HFFc6 (cell line): ENCODE results near the gene IL7R. TPM values are rescaled to one million over a fixed set of nuclear protein-coding genes. Genes with fewer than 3 reads are reported as not detected.
"Not testable (repeated sequence)": the region's sequence is repeated elsewhere in the genome, so short reads cannot be mapped to it uniquely, and the experiment has no call there.

Experiments
- DNase-seq: peaks from one replicate; pipeline ENCODE4 v3.0.0-alpha.2; 2018
- H3K27ac Mint-ChIP-seq: 2 replicates; pipeline ENCODE4 v1.8.0; 2020; ENCODE audit warnings: mild to moderate bottlenecking, mixed read lengths
- H3K27me3 Mint-ChIP-seq: 2 replicates; pipeline ENCODE4 v1.8.0; 2021; ENCODE audit warnings: mild to moderate bottlenecking, moderate library complexity, mixed read lengths; ENCODE audit not compliant: insufficient read depth
- H3K36me3 Mint-ChIP-seq: 2 replicates; pipeline ENCODE4 v1.8.0; 2021; ENCODE audit warnings: low read depth, mixed read lengths
- H3K4me1 Mint-ChIP-seq: 2 replicates; pipeline ENCODE4 v1.8.0; 2020; ENCODE audit warnings: low read depth, mixed read lengths
- H3K4me3 Mint-ChIP-seq: 2 replicates; pipeline ENCODE4 v1.8.0; 2020; ENCODE audit warnings: mild to moderate bottlenecking, moderate library complexity, mixed read lengths
- H3K9me3 Mint-ChIP-seq: 2 replicates; pipeline ENCODE4 v1.8.0; 2020; ENCODE audit warnings: mild to moderate bottlenecking, mixed read lengths
- total RNA-seq, 6 experiments: library from RNA; stranded (reverse); fragmentation: NEBNext Ultra II Directional; extraction: Animal tissue kit (Norgen Biotek cat#: 25700); gene quantifications; 2 replicates in 1 of 6; 3 replicates in 5 of 6; pipeline ENCODE4 v1.2.3, GENCODE V29; 2021
- TF ChIP-seq, protein P1 (sequence below): fragments of 200-600 bp; sonication (generic); IDR thresholded peaks from 2 replicates; pipeline ENCODE4 v1.5.0; 2021; ENCODE audit warnings: antibody characterized with exemption, mild to moderate bottlenecking

The IL7R gene
- total RNA-seq, 6 experiments from 2014 or later, result 37.2 to 63.2 (median 45.2) TPM

DNA sequence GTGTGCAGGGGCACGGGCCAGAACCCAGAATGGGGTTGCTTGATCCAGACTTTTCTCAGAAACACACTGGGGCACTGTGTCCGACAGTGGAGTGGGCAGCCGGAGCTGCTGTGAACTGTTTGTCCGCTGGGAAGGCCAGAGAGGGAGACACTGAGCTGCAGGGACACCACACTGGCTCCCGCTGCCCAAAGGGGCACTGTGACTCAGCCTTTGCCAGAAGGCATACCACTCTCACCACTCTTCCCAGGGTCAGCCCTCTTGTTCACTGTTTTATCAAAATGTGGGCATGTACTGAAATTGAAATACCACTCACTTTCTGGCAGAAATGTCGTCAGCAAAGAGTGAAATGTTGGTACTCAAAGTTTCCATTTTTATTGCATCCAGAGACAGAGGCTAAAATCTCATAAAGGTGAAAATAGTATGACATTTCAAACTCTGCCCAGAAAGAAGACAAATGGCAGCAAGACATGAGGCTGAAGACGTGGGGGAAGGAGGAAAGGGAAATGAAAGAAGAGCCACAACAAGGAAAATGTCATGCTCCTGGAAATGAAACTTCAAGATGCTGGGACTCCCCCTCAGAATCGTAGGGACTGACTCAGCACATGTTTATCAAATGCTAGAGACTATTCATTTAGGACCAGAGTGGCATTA is 4.5 kb upstream of the IL7R start:
- Mint-ChIP-seq H3K4me3 (peak overlapping the region; percentile 83; the same call in 1 of the 2 replicates), H3K9me3 (no peaks in the 10 kb centered on the region), H3K27ac (peak overlapping the region; percentile 28), H3K27me3 (no peaks in the 10 kb centered on the region; the same call in none of the 2 replicates), H3K36me3 (peaks cover under 1% of the 10 kb centered on the region; the same call in 1 of the 2 replicates), H3K4me1 (peaks cover 67% of the 10 kb centered on the region)
- TF ChIP-seq, protein P1, sequence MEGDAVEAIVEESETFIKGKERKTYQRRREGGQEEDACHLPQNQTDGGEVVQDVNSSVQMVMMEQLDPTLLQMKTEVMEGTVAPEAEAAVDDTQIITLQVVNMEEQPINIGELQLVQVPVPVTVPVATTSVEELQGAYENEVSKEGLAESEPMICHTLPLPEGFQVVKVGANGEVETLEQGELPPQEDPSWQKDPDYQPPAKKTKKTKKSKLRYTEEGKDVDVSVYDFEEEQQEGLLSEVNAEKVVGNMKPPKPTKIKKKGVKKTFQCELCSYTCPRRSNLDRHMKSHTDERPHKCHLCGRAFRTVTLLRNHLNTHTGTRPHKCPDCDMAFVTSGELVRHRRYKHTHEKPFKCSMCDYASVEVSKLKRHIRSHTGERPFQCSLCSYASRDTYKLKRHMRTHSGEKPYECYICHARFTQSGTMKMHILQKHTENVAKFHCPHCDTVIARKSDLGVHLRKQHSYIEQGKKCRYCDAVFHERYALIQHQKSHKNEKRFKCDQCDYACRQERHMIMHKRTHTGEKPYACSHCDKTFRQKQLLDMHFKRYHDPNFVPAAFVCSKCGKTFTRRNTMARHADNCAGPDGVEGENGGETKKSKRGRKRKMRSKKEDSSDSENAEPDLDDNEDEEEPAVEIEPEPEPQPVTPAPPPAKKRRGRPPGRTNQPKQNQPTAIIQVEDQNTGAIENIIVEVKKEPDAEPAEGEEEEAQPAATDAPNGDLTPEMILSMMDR, result peak; percentile 35; the same call in 1 of the 2 replicates
- DNase-seq, result no peak

DNA sequence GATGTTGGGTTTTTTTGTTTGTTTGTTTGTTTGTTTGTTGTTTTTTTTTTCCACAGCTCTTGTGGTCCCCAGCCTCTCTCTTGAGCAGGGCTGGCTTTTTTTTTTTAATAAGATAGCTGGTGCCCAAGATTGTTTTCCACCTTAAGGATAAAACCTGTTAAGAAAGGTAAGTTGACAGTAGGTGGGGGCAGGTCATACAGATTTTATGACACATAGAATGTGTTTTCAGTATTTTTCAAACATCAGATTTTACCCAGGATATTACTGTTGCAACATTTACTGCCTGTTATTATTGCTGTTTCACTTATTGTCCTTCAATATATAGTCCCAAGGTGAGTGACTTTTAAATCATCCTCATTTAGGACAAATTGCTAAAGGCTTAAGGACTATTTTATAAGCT is 3.9 kb upstream of the IL7R start:
- TF ChIP-seq, protein P1, result no peak
- no peak for DNase-seq
- Mint-ChIP-seq H3K9me3 (no peaks in the 10 kb centered on the region), H3K4me1 (peaks cover 73% of the 10 kb centered on the region), H3K27ac (no peak overlapping the region), H3K27me3 (no peaks in the 10 kb centered on the region; the same call in none of the 2 replicates), H3K4me3 (peak overlapping the region; percentile 83; the same call in 1 of the 2 replicates), H3K36me3 (no peaks in the 10 kb centered on the region)

DNA sequence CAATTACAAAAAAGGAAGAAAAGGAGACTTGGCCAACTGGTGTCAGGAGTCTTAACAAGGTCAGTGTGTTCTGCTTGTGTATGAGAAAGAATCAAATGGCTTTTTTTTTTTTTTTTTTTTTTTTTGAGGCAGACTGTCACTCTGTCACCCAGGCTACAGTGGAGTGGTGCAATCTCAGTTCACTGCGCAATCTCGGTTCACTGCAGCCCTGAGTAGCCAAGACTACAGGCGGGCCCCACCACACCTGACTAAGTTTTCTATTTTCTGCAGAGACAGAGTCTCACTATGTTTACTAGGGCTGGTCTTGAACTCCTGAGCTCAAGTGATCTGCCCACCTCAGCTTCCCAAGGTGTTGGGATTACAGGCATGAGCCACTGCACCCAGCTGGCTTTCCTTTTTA is 3.1 kb upstream of the IL7R start:
- H3K4me3 Mint-ChIP-seq, result no peak overlapping the region

DNA sequence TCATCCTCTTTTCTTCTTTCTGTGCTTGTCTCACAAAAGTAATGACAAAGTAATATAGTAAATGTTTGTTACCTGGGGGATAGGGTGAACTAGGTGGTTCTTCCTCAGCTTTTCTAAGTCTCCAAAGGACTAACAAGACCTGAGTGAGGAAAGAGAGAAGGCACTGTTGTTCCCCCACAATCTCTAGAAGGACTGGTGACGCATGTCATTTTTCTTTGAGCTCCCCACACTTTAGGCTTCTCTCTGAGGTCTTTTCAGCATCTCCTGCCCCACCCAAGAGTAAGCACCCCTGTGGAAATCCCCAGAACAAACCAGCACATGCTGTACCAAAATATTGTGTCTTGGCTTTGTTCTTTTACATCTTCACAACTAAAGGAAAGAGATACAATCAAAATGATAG is 2.4 kb upstream of the IL7R start:
- Mint-ChIP-seq H3K36me3 (peaks cover 6% of the 10 kb centered on the region), H3K4me1 (peaks cover 88% of the 10 kb centered on the region), H3K27me3 (peaks cover 2% of the 10 kb centered on the region), H3K27ac (no peak overlapping the region), H3K4me3 (no peak overlapping the region), H3K9me3 (no peaks in the 10 kb centered on the region)
- TF ChIP-seq, protein P1, result no peak
- DNase-seq, result no peak

More for the DNA sequence above, 3.1 kb upstream of the IL7R start:
- DNase-seq, result no peak
- H3K4me1 Mint-ChIP-seq, result peaks cover 82% of the 10 kb centered on the region
- H3K9me3 Mint-ChIP-seq, result no peaks in the 10 kb centered on the region
- H3K36me3 Mint-ChIP-seq, result peaks cover under 1% of the 10 kb centered on the region; the same call in 1 of the 2 replicates
- no peaks in the 10 kb centered on the region; the same call in 1 of the 2 replicates for H3K27me3 Mint-ChIP-seq
- TF ChIP-seq, protein P1, result no peak
- no peak overlapping the region for H3K27ac Mint-ChIP-seq

DNA sequence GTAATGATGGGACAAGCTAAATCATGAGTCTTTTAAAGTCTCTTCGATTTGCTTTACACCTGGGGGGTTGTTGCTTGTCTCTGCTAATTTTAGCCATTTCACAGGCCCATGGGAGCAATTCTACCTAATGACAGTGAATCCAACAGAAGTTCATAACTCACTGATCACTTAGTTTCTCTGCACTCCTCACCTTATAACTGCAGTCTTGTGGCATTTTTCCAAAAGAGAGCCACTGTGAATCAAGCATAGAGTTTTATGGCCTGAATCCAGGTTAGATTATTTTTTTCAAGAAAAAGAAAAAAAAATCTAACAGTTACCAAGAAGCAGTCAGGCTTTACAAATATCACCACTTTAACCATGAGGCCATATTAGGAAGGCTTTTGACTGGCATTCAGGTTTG is 1.5 kb upstream of the IL7R start:
- TF ChIP-seq, protein P1, result no peak
- Mint-ChIP-seq H3K36me3 (peaks cover 6% of the 10 kb centered on the region), H3K4me1 (peaks cover 97% of the 10 kb centered on the region)

DNA sequence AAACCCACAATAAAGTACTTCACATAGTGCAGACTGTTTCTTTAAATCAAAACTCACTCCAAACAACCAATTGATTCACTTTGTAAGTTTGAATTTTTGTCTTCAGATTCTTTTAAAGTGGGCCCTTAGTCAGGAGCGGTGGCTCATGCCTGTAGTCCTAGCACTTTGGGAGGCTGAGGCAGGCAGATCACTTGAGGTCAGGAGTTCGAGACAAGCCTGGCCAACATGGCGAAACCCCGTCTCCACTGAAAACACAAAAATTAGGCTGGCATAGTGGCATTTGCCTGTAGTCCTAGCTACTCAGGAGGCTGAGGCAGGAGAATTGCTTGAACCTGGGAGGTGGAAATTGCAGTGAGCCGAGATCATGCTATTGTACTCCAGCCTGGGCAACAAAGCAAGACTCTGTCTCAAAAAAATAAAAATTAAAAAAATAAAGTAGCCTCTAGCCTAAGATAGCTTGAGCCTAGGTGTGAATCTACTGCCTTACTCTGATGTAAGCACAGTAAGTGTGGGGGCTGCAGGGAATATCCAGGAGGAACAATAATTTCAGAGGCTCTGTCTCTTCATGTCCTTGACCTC is 416 bp upstream of the IL7R start:
- not testable (repeated sequence) for DNase-seq, H3K9me3 Mint-ChIP-seq, H3K27me3 Mint-ChIP-seq
- Mint-ChIP-seq H3K36me3 (peaks cover 15% of the 10 kb centered on the region), H3K27ac (peak overlapping the region; percentile 84), H3K4me1 (peaks cover 100% of the 10 kb centered on the region), H3K4me3 (peak overlapping the region; percentile 83)

More for the DNA sequence above, 1.5 kb upstream of the IL7R start:
- Mint-ChIP-seq H3K27ac (no peak overlapping the region), H3K4me3 (no peak overlapping the region), H3K9me3 (no peaks in the 10 kb centered on the region), H3K27me3 (peaks cover 2% of the 10 kb centered on the region)
- no peak for DNase-seq
